NCI-H2171 (cell line): ENCODE results near the gene PKMYT1.
A peak's percentile ranks its signal among the peaks of the same experiment; 100 is the strongest.

Experiments
- DNase-seq: peaks from one replicate; lab custom pipeline; 2025; lab: John Stamatoyannopoulos, UW

Gene PKMYT1

DNA sequence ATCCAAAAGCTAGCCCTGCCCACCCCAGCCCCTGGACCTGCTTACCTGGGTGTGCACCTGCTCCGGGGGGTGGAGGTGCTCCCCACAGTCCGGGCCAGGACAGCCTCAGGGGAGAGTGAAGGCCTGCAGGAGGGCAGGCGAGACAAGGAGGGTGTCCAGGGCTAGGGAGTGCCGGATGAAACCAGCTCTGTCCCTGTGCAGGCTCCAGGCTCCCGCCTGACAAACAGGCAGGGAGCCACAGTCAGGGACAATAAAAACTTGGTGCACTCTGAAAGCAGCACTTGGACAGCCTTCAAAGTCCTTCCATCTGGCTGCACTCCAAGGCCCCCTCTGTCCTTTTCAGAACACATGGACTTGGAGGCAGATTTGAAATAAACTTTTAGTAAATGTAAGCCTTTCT, 7.2 kb downstream of the PKMYT1 start:
- DNase-seq = no peak

DNA sequence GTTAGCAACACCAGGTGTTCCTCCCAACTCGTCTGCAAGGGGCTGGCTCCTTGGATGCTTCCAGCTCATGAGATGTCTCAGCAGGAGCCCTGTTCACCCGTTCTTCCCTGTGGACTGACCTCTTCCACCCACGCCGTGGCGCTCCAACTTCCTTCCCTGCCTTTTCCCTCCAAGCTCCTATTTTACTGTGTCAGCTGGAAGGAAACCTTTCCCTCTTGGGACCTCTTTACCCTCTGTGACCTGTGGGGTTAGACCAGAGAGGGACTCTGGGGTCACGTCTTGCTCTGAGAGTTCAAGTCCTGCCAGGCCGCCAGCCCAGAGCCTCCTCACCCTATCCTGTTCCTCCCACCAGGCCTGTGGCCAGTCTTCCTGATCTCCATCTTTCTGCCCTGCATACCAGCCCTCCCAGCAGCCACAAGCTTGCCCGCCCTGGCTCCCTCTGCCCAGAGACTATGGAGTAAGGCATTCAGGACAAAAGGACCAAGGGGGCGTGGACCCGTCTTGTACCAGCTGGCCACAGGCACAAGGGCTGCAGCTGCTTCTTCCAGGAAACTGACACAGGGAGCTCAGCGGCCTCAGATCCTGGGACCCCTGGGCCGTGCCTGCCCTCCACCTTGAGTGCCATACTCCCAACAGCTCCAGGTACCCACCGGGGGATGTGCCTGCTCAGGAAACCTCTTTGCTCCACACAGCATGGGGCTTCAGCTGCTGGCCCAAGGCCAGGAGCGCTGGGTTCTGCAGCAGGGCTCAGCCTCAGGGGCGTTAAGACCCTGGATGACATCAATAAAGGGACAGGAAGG, 8.1 kb downstream of the PKMYT1 start:
- DNase-seq = no peak

DNA sequence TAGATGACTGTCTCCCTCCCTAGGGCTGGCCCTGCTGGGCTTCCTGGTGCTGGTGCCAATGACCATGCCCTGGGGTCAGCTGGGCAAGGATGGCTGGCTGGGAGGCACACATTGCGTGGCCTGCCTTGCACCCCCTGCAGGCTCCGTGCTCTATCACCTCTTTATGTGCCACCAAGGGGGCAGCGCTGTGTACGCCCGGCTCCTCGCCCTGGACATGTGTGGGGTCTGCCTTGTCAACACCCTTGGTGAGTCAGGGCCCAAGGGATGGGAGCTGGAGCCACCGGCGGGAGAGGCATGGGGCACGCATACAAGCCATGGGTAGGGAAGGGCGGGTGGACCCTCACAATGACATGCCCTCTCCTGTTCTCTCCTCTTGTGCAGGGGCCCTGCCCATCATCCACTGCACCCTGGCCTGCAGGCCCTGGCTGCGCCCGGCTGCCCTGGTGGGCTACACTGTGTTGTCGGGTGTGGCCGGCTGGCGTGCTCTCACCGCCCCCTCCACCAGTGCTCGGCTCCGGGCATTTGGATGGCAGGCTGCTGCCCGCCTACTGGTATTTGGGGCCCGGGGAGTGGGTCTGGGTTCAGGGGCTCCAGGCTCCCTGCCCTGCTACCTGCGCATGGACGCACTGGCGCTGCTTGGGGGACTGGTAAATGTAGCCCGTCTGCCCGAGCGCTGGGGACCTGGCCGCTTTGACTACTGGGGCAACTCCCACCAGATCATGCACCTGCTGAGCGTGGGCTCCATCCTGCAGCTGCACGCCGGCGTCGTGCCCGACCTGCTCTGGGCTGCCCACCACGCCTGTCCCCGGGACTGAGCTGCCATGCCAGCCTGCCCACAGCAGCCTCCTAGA, 8.9 kb downstream of the PKMYT1 start:
- no peak for DNase-seq

DNA sequence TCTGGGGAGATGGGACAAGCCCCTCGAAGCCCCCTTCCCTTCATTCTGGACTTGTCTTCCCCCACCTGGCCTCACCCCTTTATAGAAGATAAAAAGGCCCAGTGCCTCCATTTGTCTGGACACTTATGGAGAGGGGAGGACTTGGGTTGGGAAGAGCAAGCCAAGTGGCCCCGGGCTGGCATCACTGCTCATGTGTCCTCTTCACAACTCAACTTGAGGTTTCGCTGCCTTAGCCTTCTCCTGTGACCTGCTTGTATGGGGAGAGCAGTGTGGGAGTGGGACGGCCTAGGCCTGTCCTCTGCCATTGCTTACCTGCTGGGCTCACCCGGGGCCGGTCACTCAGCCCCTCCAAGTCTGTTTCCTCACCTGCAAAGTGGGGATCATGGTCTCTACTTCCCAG, 9.7 kb downstream of the PKMYT1 start:
- no peak for DNase-seq

DNA sequence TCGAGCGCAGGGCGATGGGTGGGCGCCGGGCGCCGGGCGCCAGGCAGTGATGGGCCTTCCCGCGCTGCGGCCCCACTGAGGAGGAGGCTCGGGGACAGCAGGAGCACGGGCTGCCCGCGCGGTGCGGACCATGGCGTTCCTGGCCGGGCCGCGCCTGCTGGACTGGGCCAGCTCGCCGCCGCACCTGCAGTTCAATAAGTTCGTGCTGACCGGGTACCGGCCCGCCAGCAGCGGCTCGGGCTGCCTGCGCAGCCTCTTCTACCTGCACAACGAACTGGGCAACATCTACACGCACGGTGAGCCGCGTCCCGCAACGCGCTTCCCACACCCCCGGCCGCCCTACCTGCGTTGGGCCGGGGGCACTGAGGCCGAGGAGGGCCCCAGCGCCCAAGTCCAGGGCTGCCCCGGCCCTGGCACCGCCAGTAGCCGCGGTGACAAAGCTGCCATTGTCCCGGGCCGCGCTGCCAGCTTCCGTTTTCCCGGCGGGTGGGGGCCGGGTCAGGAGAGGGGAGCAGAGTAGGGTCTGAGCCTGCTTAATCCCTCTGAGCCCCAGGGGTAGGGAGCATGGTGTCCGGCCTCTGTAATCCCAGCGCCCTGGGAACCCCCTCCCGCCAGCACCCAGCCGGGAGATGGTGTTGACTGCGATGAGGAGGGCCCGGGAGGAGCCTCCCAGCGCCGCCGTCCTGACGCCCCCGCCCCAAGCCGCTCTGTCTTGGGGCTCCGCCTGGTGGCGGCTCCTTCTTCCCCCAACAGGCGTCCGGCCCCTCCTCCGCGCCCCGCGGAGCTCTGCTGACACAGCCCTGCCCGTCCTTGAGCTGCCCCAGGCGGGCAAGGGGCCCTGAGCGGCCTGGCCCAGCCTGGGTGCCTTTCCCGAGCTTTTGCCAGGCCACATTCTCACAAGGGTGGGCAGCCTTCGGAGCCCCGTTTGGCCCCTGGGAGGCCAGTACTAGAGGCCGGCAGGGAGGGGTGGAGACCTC, 10.4 kb downstream of the PKMYT1 start:
- peak; percentile 56 for DNase-seq

DNA sequence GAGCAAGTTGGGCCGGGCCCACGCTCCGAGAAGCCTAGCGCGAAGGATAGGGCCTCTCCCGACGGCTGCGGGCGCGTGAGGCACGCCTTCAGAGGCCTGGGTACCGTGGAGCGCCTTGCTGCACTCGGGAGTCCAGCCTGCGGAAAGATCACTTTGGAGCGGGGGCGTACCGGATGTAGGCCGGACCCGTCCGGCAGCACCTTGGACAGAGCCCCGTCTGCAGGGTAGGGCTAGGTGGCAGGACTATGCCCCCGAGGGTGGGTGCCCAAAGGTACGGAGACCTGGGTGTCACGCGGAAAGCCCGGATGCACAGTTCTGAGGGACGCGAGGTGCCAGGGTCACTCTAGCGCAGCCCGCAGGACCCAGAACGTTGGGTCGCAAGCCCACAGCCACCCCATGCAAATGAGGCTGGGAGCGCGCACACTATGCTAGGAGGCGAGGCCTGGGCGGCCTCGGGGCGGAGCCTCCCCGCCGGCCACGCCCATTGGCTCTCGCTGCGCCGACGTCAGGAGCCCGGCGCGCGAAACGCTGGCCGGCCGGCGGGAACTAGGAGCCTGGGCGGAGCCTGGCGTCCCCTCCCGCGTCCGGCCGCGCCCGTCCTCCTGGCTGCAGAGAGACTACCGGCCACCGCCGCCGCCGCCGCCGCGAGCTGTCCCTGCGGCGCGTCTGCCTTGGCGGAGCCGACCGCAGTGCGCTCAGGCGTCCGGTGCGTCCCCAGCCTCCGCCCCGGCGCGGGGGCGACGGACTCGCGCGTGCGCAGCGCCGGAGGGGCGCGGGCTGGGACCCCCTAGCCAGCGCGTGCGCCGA, 11.3 kb downstream of the PKMYT1 start, which contains the start of gene PAQR4:
Gene PAQR4, plus strand, starts transcription at position 611 of the 807 bp plus-strand sequence. CDS start 327 bp downstream, outside the sequence.
- DNase-seq = peak; percentile 87

DNA sequence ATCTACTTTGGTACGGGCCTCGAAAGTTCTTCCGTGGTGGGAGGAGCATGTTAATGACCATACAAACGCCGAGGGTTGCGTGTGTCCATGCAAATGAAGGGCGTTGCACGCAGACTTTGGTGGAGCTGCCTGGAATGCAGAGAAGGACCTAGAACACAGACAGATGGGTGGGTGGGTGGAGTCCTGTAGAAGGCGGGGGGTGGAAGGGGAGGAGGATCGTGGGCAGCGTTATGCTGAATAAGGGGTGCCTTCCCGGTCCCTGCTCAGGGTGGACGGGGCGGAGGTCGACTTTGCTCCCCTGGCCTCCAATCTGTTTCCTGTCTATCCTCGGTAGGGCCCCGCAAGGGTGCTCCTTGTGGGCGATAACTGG, 11.9 kb downstream of the PKMYT1 start:
- peak; percentile 32 for DNase-seq

DNA sequence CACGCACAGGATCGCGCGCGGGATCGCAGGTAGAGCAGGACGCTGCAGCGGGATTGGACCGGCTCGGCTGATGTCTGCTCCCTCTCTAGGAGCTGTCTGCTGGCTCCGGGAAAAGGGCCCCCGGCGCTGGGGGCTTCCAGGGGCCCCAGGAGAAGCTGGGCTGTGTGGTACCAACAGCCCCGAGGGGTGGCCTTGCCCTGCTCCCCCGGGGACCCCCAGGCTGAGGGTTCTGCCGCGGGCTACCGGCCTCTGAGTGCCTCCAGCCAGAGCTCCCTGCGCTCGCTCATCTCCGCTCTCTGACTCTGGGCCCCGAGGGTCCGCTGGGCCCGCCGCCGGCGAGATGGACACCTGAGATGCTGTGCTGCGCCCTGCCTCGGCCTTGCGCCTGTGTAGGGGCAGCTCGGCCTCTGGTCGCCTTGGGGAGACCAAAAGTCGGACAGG, 12.5 kb downstream of the PKMYT1 start:
- DNase-seq = no peak

DNA sequence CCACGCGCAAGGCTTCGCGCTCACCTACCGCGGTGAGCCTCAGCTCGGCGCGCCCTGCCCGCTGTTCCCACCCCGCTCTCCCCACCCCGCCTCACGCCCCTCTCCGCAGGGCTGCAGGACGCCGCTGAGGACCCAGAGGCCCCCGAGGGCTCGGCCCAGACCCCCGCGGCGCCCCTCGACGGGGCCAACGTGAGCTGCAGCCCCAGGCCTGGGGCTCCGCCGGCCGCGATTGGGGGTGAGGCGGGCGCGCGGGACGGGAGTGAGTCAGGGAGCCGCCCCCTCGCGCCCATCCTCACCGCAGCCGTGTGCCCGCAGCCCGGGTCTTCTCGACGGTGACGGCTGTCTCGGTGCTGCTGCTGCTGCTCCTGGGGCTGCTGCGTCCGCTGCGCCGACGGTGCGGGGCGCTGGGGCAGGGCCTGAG, 13.0 kb downstream of the PKMYT1 start:
- no peak for DNase-seq

DNA sequence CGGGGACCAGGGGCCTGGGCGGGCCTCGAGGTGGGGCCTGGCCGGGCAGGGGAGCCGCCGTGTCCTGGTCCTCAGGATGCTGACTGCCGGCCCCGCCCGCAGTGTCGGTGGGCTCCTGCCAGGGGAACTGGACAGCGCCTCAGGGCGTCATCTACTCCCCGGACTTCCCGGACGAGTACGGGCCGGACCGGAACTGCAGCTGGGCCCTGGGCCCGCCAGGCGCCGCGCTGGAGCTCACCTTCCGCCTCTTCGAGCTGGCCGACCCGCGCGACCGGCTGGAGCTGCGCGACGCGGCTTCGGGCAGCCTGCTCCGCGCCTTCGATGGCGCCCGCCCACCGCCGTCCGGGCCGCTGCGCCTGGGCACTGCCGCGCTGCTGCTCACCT, 13.4 kb downstream of the PKMYT1 start:
- no peak for DNase-seq

DNA sequence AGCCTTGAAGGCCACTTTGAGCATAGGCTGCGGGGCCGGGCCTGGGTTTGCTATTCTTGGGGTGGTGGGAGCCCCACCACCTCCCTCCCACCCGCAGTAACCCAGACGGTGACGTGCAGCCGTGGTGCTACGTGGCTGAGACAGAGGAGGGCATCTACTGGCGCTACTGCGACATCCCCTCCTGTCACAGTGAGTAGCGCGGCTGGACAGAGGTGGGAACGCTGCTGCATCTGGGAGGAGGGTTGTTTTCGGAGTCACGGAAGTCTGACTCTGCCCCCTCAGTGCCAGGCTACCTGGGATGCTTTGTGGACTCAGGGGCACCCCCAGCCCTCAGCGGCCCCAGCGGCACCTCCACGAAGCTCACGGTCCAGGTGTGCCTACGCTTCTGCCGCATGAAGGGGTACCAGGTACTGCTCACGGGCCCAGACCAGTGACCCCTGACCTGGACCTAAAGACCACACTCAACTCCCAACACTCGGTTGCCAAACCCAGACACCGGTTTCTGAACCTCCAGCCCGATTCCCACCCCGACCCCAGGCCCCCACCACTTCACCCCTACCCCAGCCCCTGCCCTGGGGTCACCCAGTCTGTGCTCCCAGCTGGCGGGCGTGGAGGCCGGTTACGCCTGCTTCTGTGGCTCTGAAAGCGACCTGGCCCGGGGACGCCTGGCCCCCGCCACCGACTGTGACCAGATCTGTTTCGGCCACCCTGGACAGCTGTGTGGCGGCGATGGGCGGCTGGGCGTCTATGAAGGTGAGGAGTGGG, 14.0 kb downstream of the PKMYT1 start:
- DNase-seq = no peak

DNA sequence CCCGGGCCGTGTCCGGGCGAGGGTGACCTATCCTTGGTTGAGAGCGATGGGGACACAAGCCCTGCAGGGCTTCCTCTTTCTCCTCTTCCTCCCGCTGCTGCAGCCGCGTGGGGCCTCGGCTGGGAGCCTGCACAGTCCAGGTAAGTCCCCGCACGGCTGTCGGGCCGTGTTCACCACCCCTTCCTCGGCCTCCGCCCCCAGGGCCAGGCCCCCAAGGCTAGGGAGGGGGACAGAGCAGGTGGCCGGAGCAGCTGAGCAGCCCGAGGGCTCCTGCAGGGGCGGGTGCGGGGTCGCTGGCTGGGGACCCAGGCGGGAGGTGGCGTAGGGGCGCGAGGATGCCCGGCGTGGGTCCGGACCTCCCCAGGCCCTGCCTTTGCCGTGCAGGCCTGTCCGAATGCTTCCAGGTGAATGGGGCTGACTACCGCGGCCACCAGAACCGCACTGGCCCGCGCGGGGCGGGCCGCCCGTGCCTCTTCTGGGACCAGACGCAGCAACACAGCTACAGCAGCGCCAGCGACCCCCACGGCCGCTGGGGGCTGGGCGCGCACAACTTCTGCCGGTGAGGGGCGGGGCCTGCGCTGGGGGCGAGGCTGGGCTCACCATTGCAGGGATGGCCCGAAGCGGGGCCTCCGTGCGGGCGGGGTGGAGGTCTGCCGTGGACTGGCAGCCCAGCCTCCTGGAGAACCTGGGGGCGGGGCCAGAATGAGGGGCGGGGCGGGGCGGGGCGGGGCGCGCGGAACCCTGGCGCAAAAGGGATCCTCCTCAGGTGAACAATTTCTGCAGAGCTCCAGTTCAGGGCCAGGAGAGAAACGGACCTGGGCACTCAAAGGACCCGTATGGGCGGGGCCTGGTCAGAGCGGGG, 15.5 kb downstream of the PKMYT1 start:
- peak; percentile 86 for DNase-seq

DNA sequence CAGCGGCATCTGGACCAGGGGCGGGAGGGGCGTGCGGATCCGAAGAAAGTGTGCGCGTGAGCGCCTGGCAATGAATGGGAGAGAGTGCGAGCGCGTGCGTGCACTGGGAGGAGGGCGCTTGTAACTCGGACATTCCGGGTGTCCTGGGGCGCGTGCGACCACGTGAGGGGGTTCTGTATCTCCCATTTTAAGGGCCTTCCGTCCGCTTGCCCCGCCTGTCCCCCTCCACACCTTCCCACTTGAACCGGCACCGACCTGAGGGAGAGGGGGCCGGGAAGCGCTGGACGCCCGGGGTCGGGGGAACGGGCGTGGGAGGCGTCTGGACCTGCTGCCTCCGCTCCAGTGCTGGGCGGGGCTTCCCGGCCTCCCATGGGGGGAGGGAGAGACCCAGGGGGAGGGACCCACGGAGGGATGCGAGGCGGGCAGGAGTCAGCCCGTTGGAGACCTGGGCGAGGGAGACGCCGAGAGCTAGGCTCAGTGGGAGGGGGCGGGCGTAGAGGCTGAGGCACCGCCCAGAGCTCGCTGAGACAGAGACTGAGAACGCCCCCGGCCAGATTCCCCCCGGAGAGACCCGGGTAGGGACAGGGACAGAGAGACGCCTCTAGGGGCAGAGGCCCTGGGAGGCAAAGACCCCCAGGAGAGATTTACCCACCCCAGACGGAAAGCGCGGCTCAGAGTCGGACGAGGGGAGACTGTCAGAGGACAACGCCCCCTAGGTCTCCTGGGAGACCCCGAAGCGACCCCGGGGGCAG, 16.3 kb downstream of the PKMYT1 start, which contains the start of gene KREMEN2:
Gene KREMEN2, plus strand, starts transcription at position 553 of the 752 bp plus-strand sequence. CDS start 246 bp downstream, outside the sequence.
- peak; percentile 63 for DNase-seq

DNA sequence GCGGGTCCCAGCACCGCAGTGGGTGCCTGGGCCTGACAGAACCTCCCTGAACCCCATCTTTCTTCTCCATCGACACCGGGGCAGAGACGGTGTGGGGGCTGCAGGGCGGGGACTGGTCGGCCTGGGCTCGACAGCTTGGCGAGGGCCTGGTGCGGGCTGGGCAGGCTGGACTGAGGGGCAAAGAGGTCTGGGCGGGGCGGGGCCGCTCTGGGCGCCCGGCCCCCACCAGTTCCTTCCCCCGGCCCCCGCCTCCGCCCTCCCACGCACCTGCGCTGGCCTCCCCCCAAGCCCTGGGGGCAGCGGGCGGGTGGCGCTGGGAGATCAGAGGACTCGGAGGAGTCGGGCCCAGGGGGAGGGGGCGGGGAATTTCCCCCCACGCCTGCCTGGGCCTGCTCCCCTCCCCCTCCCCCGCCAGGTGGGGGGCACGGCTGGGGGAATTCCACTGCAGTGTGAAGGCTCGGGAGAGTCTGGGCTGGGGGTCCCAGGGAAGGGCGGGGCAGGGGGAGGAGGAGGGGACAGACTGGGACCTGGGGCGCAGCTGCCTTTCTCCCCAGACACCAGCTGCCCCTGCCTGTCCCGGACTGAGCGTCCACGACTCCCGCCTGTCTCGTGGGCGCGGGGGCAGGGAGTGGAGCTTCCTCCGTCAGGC, 17.0 kb downstream of the PKMYT1 start:
- no peak for DNase-seq

DNA sequence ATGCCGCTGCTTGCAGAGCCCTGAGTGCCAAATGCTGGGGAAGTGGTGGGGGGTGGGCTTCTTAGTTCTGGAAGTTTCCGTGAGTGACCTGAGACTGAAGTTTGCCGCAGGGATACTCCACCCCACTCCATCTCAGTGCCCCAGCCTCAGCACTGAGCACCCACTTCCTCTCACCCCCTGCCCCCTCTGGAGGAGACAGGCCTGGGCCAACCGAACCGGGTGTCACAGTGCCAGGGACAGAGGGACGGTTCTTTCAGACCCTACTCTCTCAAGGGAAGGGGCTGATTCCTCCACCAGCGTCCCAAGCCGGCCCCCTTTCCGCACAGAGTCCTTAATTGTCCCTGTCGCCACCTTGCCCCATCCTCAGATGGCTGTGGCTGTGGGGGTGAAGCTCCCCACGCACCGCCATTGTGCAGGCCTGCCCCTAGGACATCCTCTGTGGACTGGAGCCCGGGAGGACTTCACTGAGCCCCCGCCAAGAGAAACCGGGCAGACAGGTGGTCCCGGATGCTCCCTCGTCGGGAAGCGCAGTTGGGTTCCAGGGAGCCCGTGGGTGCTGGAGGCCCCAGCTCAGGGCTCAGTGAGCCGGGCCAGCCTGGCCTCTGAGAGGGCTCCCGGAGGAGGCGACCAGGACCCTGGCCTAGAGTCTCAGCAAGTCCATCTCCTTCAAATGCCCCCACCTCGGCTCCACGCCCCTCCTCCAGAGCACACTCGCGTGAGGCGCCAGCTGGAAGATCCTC, 17.7 kb downstream of the PKMYT1 start:
- no peak for DNase-seq

DNA sequence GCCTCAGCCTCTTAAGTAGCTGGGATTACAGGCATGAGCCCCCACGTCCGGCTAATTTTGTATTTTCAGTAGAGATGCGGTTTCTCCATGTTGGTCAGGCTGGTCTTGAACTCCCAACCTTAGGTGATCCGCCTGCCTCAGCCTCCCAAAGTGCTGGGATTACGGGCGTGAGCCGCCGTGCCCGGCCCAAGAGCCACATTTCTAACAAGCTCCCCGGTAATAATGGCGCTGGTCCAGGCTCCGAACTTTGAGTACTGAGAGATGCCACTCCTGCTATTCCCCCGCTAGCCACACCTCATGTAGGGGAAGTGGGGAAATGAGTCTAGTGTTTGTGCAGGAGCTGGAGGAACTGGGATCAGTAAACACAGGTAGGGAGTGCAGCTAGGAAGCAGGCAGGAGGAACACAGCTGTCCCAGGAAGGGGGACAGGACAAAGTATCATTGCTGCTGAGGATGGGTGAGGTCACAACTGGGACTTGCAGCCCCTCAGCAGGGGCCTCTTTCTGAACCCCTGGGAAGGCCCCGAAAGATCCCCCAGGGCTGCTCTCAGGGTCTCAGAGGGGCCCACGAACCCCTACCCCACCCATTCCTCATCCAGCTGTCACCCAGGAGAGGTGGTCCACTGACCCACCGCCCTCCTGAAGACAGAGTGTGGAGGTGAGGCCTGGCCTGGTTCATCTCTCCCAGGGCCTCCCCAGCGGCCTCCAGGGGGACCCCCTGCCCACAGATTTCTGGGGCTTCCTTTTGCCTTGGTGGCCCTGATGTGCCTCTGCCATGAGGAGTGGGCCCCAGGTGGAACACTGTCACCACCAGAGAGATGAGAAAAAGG, 19.8 kb downstream of the PKMYT1 start:
- no peak for DNase-seq
